K562 treated with DMSO at 1 percent for 48 hours (cell line): ENCODE results near the gene CC2D1A. TPM values are rescaled to one million over a fixed set of nuclear protein-coding genes. Genes with fewer than 3 reads are reported as not detected.

Source experiments
- total RNA-seq: library from RNA; unstranded; fragments of 300-600 nt; gene quantifications from 2 replicates; pipeline ENCODE4 v1.2.3, GENCODE V29; 2022; ENCODE audit warnings: low replicate concordance; ENCODE audit errors: extremely low read depth

CC2D1A gene
- total RNA-seq, result not detected in 2 replicates

GRCh38 chr19:13905634-13906520 is at the start of gene CC2D1A, which contains the start of gene BRME1:
Gene CC2D1A, plus strand, starts transcription at chr19:13906201. Its CDS starts 241 bp downstream, at chr19:13906442.
Gene BRME1, minus strand, starts transcription at chr19:13906117. Its CDS starts 1,225 bp downstream, at chr19:13904892.

GRCh38 chr19:13876834-13877233 is 29.2 kb upstream of the CC2D1A start, which contains the start of gene NANOS3:
Gene NANOS3, plus strand, starts transcription at chr19:13877134. Its CDS starts 115 bp downstream, at chr19:13877249.

GRCh38 chr19:13938301-13939064 is 32.5 kb downstream of the CC2D1A start, which contains the start of gene PODNL1:
Gene PODNL1, minus strand, starts transcription at chr19:13938417. Its CDS starts 236 bp downstream, at chr19:13938181.

GRCh38 chr19:13952154-13952930 is 46.3 kb downstream of the CC2D1A start, which contains the start of gene DCAF15:
Gene DCAF15, plus strand, starts transcription at chr19:13952509. Its CDS starts 4 bp downstream, at chr19:13952513.

Other genes starting within 250 kb of the CC2D1A start
- not detected in 2 replicates for gene MRI1, start 141.7 kb upstream of the CC2D1A start, total RNA-seq
- gene C19orf53, start 131.7 kb upstream of the CC2D1A start, total RNA-seq, result not detected in 2 replicates
- not detected in 2 replicates for gene ZSWIM4, start 110.8 kb upstream of the CC2D1A start, total RNA-seq
- gene NANOS3, start 29.1 kb upstream of the CC2D1A start, total RNA-seq, result not detected in 2 replicates
- not detected in 2 replicates for gene BRME1, start 84 bp upstream of the CC2D1A start, total RNA-seq
- not detected in 2 replicates for gene PODNL1, start 32.2 kb downstream of the CC2D1A start, total RNA-seq
- not detected in 2 replicates for gene DCAF15, start 46.3 kb downstream of the CC2D1A start, total RNA-seq
- gene RFX1, start 100.1 kb downstream of the CC2D1A start, total RNA-seq, result not detected in 2 replicates
- not detected in 2 replicates for gene RLN3, start 121.9 kb downstream of the CC2D1A start, total RNA-seq
- not detected in 2 replicates for gene IL27RA, start 125.6 kb downstream of the CC2D1A start, total RNA-seq
- not detected in 2 replicates for gene PALM3, start 155.9 kb downstream of the CC2D1A start, total RNA-seq
- not detected in 2 replicates for gene MISP3, start 166.6 kb downstream of the CC2D1A start, total RNA-seq
- not detected in 2 replicates for gene C19orf67, start 179.6 kb downstream of the CC2D1A start, total RNA-seq
- not detected in 2 replicates for gene SAMD1, start 184.6 kb downstream of the CC2D1A start, total RNA-seq
- not detected in 2 replicates for gene PRKACA, start 211.6 kb downstream of the CC2D1A start, total RNA-seq
- not detected in 2 replicates for gene ASF1B, start 230.4 kb downstream of the CC2D1A start, total RNA-seq